Smooth muscle cell (in vitro differentiated cells): ENCODE data around the gene KIAA1191. TPM values are rescaled to one million over a fixed set of nuclear protein-coding genes. Genes with fewer than 3 reads are reported as not detected.
"Not testable (repeated sequence)": the region's sequence is repeated elsewhere in the genome, so short reads cannot be mapped to it uniquely, and the experiment has no call there.

Experiments used
- DNase-seq: peaks from one replicate; lab custom pipeline; 2025; ENCODE audit not compliant: unreplicated experiment; lab: John Stamatoyannopoulos, UW
- H2AFZ ChIP-seq: fragments of 200-600 bp; sonication (generic); 2 replicates; pipeline ENCODE4 v1.6.0; 2016; ENCODE audit warnings: antibody characterized with exemption, low read depth, mild to moderate bottlenecking
- H3F3A ChIP-seq: fragments of 200-600 bp; sonication (generic); 2 replicates; pipeline ENCODE4 v1.6.0; 2017; ENCODE audit warnings: antibody characterized with exemption, low read depth
- H3K27ac ChIP-seq: fragments of 200-600 bp; sonication (generic); 2 replicates; pipeline ENCODE4 v1.5.1; 2016; ENCODE audit warnings: low read depth, mild to moderate bottlenecking
- H3K27me3 ChIP-seq: fragments of 200-600 bp; sonication (generic); 2 replicates; pipeline ENCODE4 v1.6.1; 2016; ENCODE audit warnings: low read depth, mild to moderate bottlenecking
- H3K36me3 ChIP-seq: fragments of 200-600 bp; sonication (generic); 2 replicates; pipeline ENCODE4 v1.5.1; 2016; ENCODE audit warnings: low read depth
- H3K4me1 ChIP-seq: fragments of 200-600 bp; sonication (generic); 2 replicates; pipeline ENCODE4 v1.5.1; 2016; ENCODE audit warnings: low read depth
- H3K4me2 ChIP-seq: fragments of 200-600 bp; sonication (generic); 2 replicates; pipeline ENCODE4 v1.6.0; 2016; ENCODE audit warnings: mild to moderate bottlenecking
- H3K4me3 ChIP-seq: fragments of 200-600 bp; sonication (generic); 2 replicates; pipeline ENCODE4 v1.5.1; 2016; ENCODE audit warnings: mild to moderate bottlenecking
- H3K79me2 ChIP-seq: fragments of 200-600 bp; sonication (generic); 2 replicates; pipeline ENCODE4 v1.6.0; 2016; ENCODE audit warnings: low read depth, mild to moderate bottlenecking
- H3K9ac ChIP-seq: fragments of 200-600 bp; sonication (generic); 2 replicates; pipeline ENCODE4 v1.6.0; 2016; ENCODE audit warnings: low read depth
- H3K9me3 ChIP-seq: fragments of 200-600 bp; sonication (generic); replicated peaks from 2 replicates; pipeline ENCODE4 v1.5.1; 2016; ENCODE audit warnings: low read depth
- H4K20me1 ChIP-seq: fragments of 200-600 bp; sonication (generic); 2 replicates; pipeline ENCODE4 v1.6.0; 2016; ENCODE audit warnings: low read depth
- WGBS: methylation state at CpG from one replicate; pipeline ENCODE4 v1.1.7; 2016; ENCODE audit warnings: low lambda C conversion rate; 5-methylcytosine and 5-hydroxymethylcytosine counted together
- microRNA counts: library from miRNA; unstranded; fragments of <30 nt; microRNA quantifications from one replicate; lab custom pipeline; 2016
- microRNA-seq: library from miRNA; unstranded; fragments of <30 nt; microRNA quantifications from one replicate; pipeline ENCODE4, GENCODE V29; 2016; ENCODE audit warnings: borderline number of aligned reads
- polyA plus RNA-seq: library from polyadenylated mRNA; unstranded; fragments of >200 nt; fragmentation: Nextera tagmentation; extraction: Ambion mirVana; gene quantifications from 2 replicates; pipeline ENCODE4 v1.2.1, GENCODE V29; 2016
- small RNA-seq: library from RNA; depleted of rRNA; stranded (forward); fragments of <200 nt; gene quantifications from one replicate; pipeline ENCODE3, GENCODE V24; 2014
- total RNA-seq: library from RNA; depleted of rRNA; stranded (reverse); fragments of >200 nt; gene quantifications from 2 replicates; pipeline ENCODE4 v1.2.3, GENCODE V29; 2014
- TF ChIP-seq, protein P1 (sequence below): fragments of 200-600 bp; sonication (generic); IDR thresholded peaks from 2 replicates; pipeline ENCODE4 v1.5.1; 2017; ENCODE audit warnings: borderline replicate concordance, mild to moderate bottlenecking, antibody characterized with exemption; ENCODE audit not compliant: insufficient read depth, poor library complexity, severe bottlenecking

The KIAA1191 gene
- total and polyA plus RNA-seq, 2 experiments from 2014 or later: 71.6 to 80.3 TPM

DNA sequence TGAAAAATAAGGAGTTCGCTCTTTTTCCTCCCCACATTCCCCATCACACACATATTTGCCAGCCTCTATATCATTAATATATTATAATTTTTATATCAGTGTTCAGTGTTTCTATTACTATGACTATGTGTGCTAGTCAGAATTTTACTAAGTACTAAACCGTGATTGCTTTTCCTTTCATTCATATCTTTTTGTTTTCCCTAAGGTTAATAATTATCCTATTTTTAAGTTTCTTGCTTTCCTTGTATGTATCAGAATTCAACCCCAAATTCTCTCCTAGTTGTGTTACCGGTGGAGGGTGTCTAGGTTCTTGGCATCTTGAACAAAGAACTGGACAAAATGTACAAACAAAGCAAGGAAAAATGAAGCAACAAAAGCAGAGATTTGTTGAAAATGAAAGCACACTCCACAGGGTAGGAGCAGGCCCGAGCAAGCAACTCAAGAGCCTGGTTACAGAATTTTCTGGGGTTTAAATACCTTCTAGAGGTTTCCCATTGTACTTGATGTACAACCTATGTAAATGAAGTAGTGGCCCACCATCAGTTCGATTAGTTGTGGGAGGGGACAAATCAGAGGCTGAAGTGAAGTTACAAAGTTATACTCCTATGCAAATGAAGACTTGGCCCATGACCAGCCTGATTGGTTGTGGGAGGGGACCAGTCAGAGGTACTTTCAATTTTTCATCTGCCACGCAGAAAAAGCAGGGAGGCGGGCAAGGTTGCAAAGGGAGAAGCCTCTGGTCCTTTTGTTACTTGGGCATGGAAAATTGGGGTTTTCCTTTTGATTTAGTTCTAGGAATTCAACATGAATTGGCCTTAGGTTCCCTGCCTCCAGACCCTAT, 43.8 kb downstream of the KIAA1191 start:
- TF ChIP-seq, protein P1, sequence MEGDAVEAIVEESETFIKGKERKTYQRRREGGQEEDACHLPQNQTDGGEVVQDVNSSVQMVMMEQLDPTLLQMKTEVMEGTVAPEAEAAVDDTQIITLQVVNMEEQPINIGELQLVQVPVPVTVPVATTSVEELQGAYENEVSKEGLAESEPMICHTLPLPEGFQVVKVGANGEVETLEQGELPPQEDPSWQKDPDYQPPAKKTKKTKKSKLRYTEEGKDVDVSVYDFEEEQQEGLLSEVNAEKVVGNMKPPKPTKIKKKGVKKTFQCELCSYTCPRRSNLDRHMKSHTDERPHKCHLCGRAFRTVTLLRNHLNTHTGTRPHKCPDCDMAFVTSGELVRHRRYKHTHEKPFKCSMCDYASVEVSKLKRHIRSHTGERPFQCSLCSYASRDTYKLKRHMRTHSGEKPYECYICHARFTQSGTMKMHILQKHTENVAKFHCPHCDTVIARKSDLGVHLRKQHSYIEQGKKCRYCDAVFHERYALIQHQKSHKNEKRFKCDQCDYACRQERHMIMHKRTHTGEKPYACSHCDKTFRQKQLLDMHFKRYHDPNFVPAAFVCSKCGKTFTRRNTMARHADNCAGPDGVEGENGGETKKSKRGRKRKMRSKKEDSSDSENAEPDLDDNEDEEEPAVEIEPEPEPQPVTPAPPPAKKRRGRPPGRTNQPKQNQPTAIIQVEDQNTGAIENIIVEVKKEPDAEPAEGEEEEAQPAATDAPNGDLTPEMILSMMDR: no peak
- H3K27me3 ChIP-seq: no peaks in the 10 kb centered on the region
- H3K4me3 ChIP-seq: no peak overlapping the region
- H4K20me1 ChIP-seq: no peaks in the 10 kb centered on the region
- no peak for DNase-seq
- H3F3A ChIP-seq: no peaks in the 10 kb centered on the region
- no peaks in the 10 kb centered on the region for H3K79me2 ChIP-seq
- no peak overlapping the region for H3K4me2 ChIP-seq
- no peak overlapping the region for H3K9ac ChIP-seq
- no peak overlapping the region for H2AFZ ChIP-seq
- no peak overlapping the region for H3K27ac ChIP-seq
- H3K9me3 ChIP-seq: no peaks in the 10 kb centered on the region
- H3K4me1 ChIP-seq: no peaks in the 10 kb centered on the region
- H3K36me3 ChIP-seq: peaks cover 2% of the 10 kb centered on the region
- WGBS: 95% methylated on average over 7 of the region's 7 CpGs

DNA sequence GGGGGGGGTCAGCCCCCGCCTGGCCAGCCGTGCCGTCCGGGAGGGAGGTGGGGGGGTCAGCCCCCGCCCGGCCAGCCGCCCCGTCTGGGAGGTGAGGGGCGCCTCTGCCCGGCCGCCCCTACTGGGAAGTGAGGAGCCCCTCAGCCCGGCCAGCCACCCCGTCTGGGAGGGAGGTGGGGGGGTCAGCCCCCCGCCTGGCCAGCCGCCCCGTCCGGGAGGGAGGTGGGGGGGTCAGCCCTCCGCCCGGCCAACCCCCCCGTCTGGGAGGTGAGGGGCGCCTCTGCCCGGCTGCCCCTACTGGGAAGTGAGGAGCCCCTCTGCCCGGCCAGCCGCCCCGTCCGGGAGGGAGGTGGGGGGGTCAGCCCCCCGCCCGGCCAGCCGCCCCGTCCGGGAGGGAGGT, 56.2 kb downstream of the KIAA1191 start:
- DNase-seq, H3K27me3 ChIP-seq, H3K79me2 ChIP-seq, H3K27ac ChIP-seq, H3K4me1 ChIP-seq, H3F3A ChIP-seq, H3K36me3 ChIP-seq, H3K9me3 ChIP-seq, H3K4me2 ChIP-seq, H4K20me1 ChIP-seq, H2AFZ ChIP-seq, H3K9ac ChIP-seq, H3K4me3 ChIP-seq: not testable (repeated sequence)
- WGBS: no CpG with 5 or more reads among the region's 31 CpGs

MicroRNAs within 50 kb of the gene (microRNA counts, 767-probe panel; counts per million panel counts)
- microRNA hsa-miR-1271-5p (lab: Ali Mortazavi, UCI): 183 counts per million

Small RNA genes within 50 kb of the gene (microRNA-seq; reads per million reads assigned to microRNA genes)
- 11.7 reads per million, percentile 16 among the genes with 10 or more reads in this experiment for gene MIR1271

Small RNA genes within 50 kb of the gene (small RNA-seq; reads per million reads assigned to genes)
- gene MIR1271: 2.5 reads per million, percentile 48 among the genes with 10 or more reads in this experiment

Other genes starting within 250 kb of the KIAA1191 start
- gene SIMC1, start 123.3 kb downstream of the KIAA1191 start, total RNA-seq: 11.6 and 16.3 TPM in 2 replicates
- gene SIMC1, start 123.3 kb downstream of the KIAA1191 start, polyA plus RNA-seq: 12.9 and 15.3 TPM in 2 replicates
- 9.5 and 10.7 TPM in 2 replicates for gene ARL10, start 3.7 kb upstream of the KIAA1191 start, total RNA-seq
- 5.4 and 5.6 TPM in 2 replicates for gene ARL10, start 3.7 kb upstream of the KIAA1191 start, polyA plus RNA-seq
- 10.7 and 17.2 TPM in 2 replicates for gene NOP16, start 26.8 kb upstream of the KIAA1191 start, total RNA-seq
- 27.9 and 52.4 TPM in 2 replicates for gene NOP16, start 26.8 kb upstream of the KIAA1191 start, polyA plus RNA-seq
- gene HIGD2A, start 27.0 kb upstream of the KIAA1191 start, total RNA-seq: 94.5 and 108 TPM in 2 replicates
- 135 and 140 TPM in 2 replicates for gene HIGD2A, start 27.0 kb upstream of the KIAA1191 start, polyA plus RNA-seq
- gene CLTB, start 54.8 kb upstream of the KIAA1191 start, total RNA-seq: 107 and 111 TPM in 2 replicates
- gene CLTB, start 54.8 kb upstream of the KIAA1191 start, polyA plus RNA-seq: 125 and 277 TPM in 2 replicates
- gene FAF2, start 86.6 kb upstream of the KIAA1191 start, total RNA-seq: 51.3 and 59.3 TPM in 2 replicates
- gene FAF2, start 86.6 kb upstream of the KIAA1191 start, polyA plus RNA-seq: 38.2 and 38.3 TPM in 2 replicates
- gene RNF44, start 175.6 kb upstream of the KIAA1191 start, total RNA-seq: 5.7 and 9.0 TPM in 2 replicates
- gene RNF44, start 175.6 kb upstream of the KIAA1191 start, polyA plus RNA-seq: 6.8 and 8.9 TPM in 2 replicates
- 0.09 and 0.13 TPM in 2 replicates for gene CDHR2, start 187.6 kb upstream of the KIAA1191 start, total RNA-seq
- gene CDHR2, start 187.6 kb upstream of the KIAA1191 start, polyA plus RNA-seq: 0.08 TPM in 1 of 2 replicates, not detected in the other
- 0.63 and 3.6 TPM in 2 replicates for gene GPRIN1, start 248.4 kb upstream of the KIAA1191 start, total RNA-seq
- gene GPRIN1, start 248.4 kb upstream of the KIAA1191 start, polyA plus RNA-seq: 2.1 and 5.0 TPM in 2 replicates